Liver (tissue), 9 donors: ENCODE data around the gene MYL3. TPM values are rescaled to one million over a fixed set of nuclear protein-coding genes. Genes with fewer than 3 reads are reported as not detected.

ENCODE experiments used
- DNase-seq: peaks from one replicate; pipeline ENCODE4 v3.0.0-alpha.2; 2017; ENCODE audit warnings: low spot score
- H3K27ac ChIP-seq, 2 donors: one replicate each; pipeline ENCODE4 v1.7.0; 2013; ENCODE audit warnings: inconsistent platforms in 2 of 2, low read length in 2 of 2, control low read depth in 1 of 2, low read depth in 1 of 2, mild to moderate bottlenecking in 1 of 2
- H3K27me3 ChIP-seq, 4 donors: one replicate each; pipeline versions ENCODE4 v1.6.1 to v1.7.0; 2013; ENCODE audit warnings: low read length in 3 of 4, inconsistent platforms in 1 of 4, mild to moderate bottlenecking in 1 of 4, moderate library complexity in 1 of 4; ENCODE audit not compliant: control insufficient read depth in 4 of 4, insufficient read depth in 4 of 4
- H3K36me3 ChIP-seq, 4 donors: one replicate each; pipeline versions ENCODE4 v1.6.1 to v1.7.0; 2013; ENCODE audit warnings: low read length in 3 of 4, mild to moderate bottlenecking in 3 of 4, low read depth in 1 of 4, moderate library complexity in 1 of 4; ENCODE audit not compliant: control insufficient read depth in 4 of 4, insufficient read depth in 3 of 4
- H3K4me1 ChIP-seq, 4 donors: one replicate each; pipeline versions ENCODE4 v1.6.1 to v1.7.0; 2013; ENCODE audit warnings: low read length in 3 of 4, mild to moderate bottlenecking in 3 of 4, moderate library complexity in 1 of 4; ENCODE audit not compliant: control insufficient read depth in 4 of 4, insufficient read depth in 4 of 4
- H3K4me3 ChIP-seq, 3 donors: one replicate each; pipeline versions ENCODE4 v1.6.1 to v1.7.0; 2013; ENCODE audit warnings: low read length in 3 of 3, control low read depth in 1 of 3, low read depth in 1 of 3, mild to moderate bottlenecking in 1 of 3
- H3K9ac ChIP-seq, 2 donors: one replicate each; pipeline ENCODE4 v1.7.0; 2013; ENCODE audit warnings: low read length in 2 of 2, mild to moderate bottlenecking in 2 of 2, moderate library complexity in 2 of 2, control low read depth in 1 of 2, low read depth in 1 of 2
- H3K9me3 ChIP-seq, 4 donors: one replicate each; pipeline versions ENCODE4 v1.6.1 to v1.7.0; 2013; ENCODE audit warnings: low read length in 3 of 4; ENCODE audit not compliant: control insufficient read depth in 4 of 4
- ATF3 ChIP-seq: IDR thresholded peaks from 2 replicates; pipeline ENCODE4 v1.6.1; 2016; ENCODE audit warnings: antibody characterized with exemption
- CTCF ChIP-seq: fragments of 150-350 bp; IDR thresholded peaks from 2 replicates; pipeline ENCODE4 v1.5.1; 2017; ENCODE audit warnings: improper control_type of control experiment, low read depth, low read length; ENCODE audit not compliant: missing input control
- EGR1 ChIP-seq, 2 donors: IDR thresholded peaks; 2 replicates each; pipeline ENCODE4 v1.6.1; 2016 to 2018; ENCODE audit warnings: antibody characterized with exemption in 2 of 2, low read depth in 2 of 2
- FOXA2 ChIP-seq: IDR thresholded peaks from 2 replicates; pipeline ENCODE4 v1.6.1; 2016; ENCODE audit warnings: antibody characterized with exemption
- GABPA ChIP-seq, 2 donors: IDR thresholded peaks in 1 of 2; conservative IDR thresholded peaks in 1 of 2; 2 replicates each; pipeline ENCODE4 v1.6.1; 2016; ENCODE audit warnings: antibody characterized with exemption in 2 of 2, mild to moderate bottlenecking in 1 of 2, moderate library complexity in 1 of 2
- HNF4A ChIP-seq, 2 donors: conservative IDR thresholded peaks; 2 replicates each; pipeline ENCODE4 v1.6.1; 2016; ENCODE audit warnings: antibody characterized with exemption in 2 of 2, mild to moderate bottlenecking in 2 of 2
- HNF4G ChIP-seq: IDR thresholded peaks from 2 replicates; pipeline ENCODE4 v1.6.1; 2016; ENCODE audit warnings: antibody characterized with exemption
- JUND ChIP-seq, 2 donors: IDR thresholded peaks; 2 replicates each; pipeline ENCODE4 v1.6.1; 2016; ENCODE audit warnings: antibody characterized with exemption in 2 of 2
- NR2F2 ChIP-seq: IDR thresholded peaks from 2 replicates; pipeline ENCODE4 v1.6.1; 2016; ENCODE audit warnings: antibody characterized with exemption
- RAD21 ChIP-seq, 2 donors: IDR thresholded peaks; 2 replicates each; pipeline ENCODE4 v1.6.1; 2016; ENCODE audit warnings: antibody characterized with exemption in 2 of 2, mild to moderate bottlenecking in 2 of 2
- RXRA ChIP-seq, 2 donors: IDR thresholded peaks; 2 replicates each; pipeline ENCODE4 v1.6.1; 2017 to 2018; ENCODE audit warnings: antibody characterized with exemption in 2 of 2, mild to moderate bottlenecking in 1 of 2
- SP1 ChIP-seq: IDR thresholded peaks from 2 replicates; pipeline ENCODE4 v1.6.1; 2018; ENCODE audit warnings: antibody characterized with exemption, mild to moderate bottlenecking
- TAF1 ChIP-seq: conservative IDR thresholded peaks from 2 replicates; pipeline ENCODE4 v1.6.1; 2016; ENCODE audit warnings: antibody characterized with exemption, mild to moderate bottlenecking
- YY1 ChIP-seq: IDR thresholded peaks from 2 replicates; pipeline ENCODE4 v1.6.1; 2016; ENCODE audit warnings: antibody characterized with exemption, mild to moderate bottlenecking
- ZBTB33 ChIP-seq: IDR thresholded peaks from 2 replicates; pipeline ENCODE4 v1.6.1; 2016; ENCODE audit warnings: antibody characterized with exemption
- WGBS: extraction: QIAGEN DNeasy Blood & Tissue Kit; methylation state at CpG from one replicate; pipeline ENCODE4 v1.1.7; 2013; 5-methylcytosine and 5-hydroxymethylcytosine counted together
- polyA plus RNA-seq, 2 donors: library from polyadenylated mRNA; stranded (reverse) in 1 of 2; unstranded in 1 of 2; fragments of 200-250 nt in 1 of 2; fragments of >200 nt in 1 of 2; fragmentation: Nextera tagmentation in 1 of 2; extraction: Ambion mirVana in 1 of 2; gene quantifications; one replicate each; pipeline versions ENCODE4 v1.2.1 to v1.2.3, GENCODE V29; 2013 to 2015
- total RNA-seq, 2 donors: library from RNA; depleted of rRNA; stranded (reverse); fragments of >200 nt; gene quantifications; one replicate each; pipeline ENCODE4 v1.2.3, GENCODE V29; 2014
- TF ChIP-seq, protein P1 (sequence below): IDR thresholded peaks from 2 replicates; pipeline ENCODE4 v1.6.1; 2016; ENCODE audit warnings: antibody characterized with exemption, mild to moderate bottlenecking
- donor health status: healthy.
- donor health status: healthy.
- donor health status: healthy.
- donor health status: healthy.
- donor health status: healthy.

The MYL3 gene
- total and polyA plus RNA-seq, 4 donors = 0.51 to 1.3 (median 0.81) TPM

- Histone ChIP-seq H3K27me3 (peaks cover 0 to 5% (median 1%) of the 10 kb centered on the region in 4 donors), H3K27ac (no peak overlapping the region), H3K4me1 (peaks cover 3 to 14% (median 7%) of the 10 kb centered on the region in 4 donors), H3K4me3 (no peak overlapping the region), H3K9ac (no peak overlapping the region), H3K9me3 (no peaks in the 10 kb centered on the region), H3K36me3 (no peaks in the 10 kb centered on the region)
- TF ChIP-seq JUND (IDR thresholded peaks at IDR 0.05) = no peak
- TF ChIP-seq TAF1 = no peak
- no peak for TF ChIP-seq GABPA (IDR thresholded peaks at IDR 0.05 in 1 of 2, conservative IDR thresholded peaks at IDR 0.05 in 1 of 2)
- TF ChIP-seq NR2F2 = no peak
- no peak for TF ChIP-seq RAD21 (IDR thresholded peaks at IDR 0.05)
- no peak for TF ChIP-seq ZBTB33
- no peak for TF ChIP-seq YY1
- TF ChIP-seq CTCF = no peak
- TF ChIP-seq HNF4A (conservative IDR thresholded peaks at IDR 0.05) = no peak
- no peak for TF ChIP-seq ATF3
- no peak for TF ChIP-seq FOXA2
- TF ChIP-seq RXRA (IDR thresholded peaks at IDR 0.05) = no peak
- TF ChIP-seq HNF4G = no peak
- TF ChIP-seq SP1 = no peak
- DNase-seq = no peak
- WGBS = 79% methylated on average over 7 of the region's 7 CpGs
Measured at GRCh38 chr3:46887980-46888494, 24.8 kb upstream of the MYL3 start.

- Histone ChIP-seq H3K4me3 (no peak overlapping the region), H3K27me3 (peaks cover 0 to 13% (median 1%) of the 10 kb centered on the region in 4 donors)
Measured at GRCh38 chr3:46885612-46886011, 22.4 kb upstream of the MYL3 start.

More at GRCh38 chr3:46885612-46886011, 22.4 kb upstream of the MYL3 start:
- H3K27ac ChIP-seq = no peak overlapping the region
- H3K36me3 ChIP-seq = no peaks in the 10 kb centered on the region
- H3K9me3 ChIP-seq = no peaks in the 10 kb centered on the region
- DNase-seq = no peak
- no peak overlapping the region for H3K9ac ChIP-seq
- peaks cover 3 to 7% (median 4%) of the 10 kb centered on the region in 4 donors for H3K4me1 ChIP-seq
- TF ChIP-seq, protein P1, sequence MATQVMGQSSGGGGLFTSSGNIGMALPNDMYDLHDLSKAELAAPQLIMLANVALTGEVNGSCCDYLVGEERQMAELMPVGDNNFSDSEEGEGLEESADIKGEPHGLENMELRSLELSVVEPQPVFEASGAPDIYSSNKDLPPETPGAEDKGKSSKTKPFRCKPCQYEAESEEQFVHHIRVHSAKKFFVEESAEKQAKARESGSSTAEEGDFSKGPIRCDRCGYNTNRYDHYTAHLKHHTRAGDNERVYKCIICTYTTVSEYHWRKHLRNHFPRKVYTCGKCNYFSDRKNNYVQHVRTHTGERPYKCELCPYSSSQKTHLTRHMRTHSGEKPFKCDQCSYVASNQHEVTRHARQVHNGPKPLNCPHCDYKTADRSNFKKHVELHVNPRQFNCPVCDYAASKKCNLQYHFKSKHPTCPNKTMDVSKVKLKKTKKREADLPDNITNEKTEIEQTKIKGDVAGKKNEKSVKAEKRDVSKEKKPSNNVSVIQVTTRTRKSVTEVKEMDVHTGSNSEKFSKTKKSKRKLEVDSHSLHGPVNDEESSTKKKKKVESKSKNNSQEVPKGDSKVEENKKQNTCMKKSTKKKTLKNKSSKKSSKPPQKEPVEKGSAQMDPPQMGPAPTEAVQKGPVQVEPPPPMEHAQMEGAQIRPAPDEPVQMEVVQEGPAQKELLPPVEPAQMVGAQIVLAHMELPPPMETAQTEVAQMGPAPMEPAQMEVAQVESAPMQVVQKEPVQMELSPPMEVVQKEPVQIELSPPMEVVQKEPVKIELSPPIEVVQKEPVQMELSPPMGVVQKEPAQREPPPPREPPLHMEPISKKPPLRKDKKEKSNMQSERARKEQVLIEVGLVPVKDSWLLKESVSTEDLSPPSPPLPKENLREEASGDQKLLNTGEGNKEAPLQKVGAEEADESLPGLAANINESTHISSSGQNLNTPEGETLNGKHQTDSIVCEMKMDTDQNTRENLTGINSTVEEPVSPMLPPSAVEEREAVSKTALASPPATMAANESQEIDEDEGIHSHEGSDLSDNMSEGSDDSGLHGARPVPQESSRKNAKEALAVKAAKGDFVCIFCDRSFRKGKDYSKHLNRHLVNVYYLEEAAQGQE = no peak
- no peak for TF ChIP-seq EGR1 (IDR thresholded peaks at IDR 0.05; ENCODE audit: low read depth in 2 of 2)
- no peak for TF ChIP-seq ATF3
- TF ChIP-seq TAF1 = no peak
- no peak for TF ChIP-seq HNF4A (conservative IDR thresholded peaks at IDR 0.05)
- TF ChIP-seq HNF4G = no peak
- TF ChIP-seq FOXA2 = no peak
- no peak for TF ChIP-seq RAD21 (IDR thresholded peaks at IDR 0.05)
- TF ChIP-seq ZBTB33 = no peak
- WGBS = 88% methylated on average over 3 of the region's 3 CpGs
